ENCODE measurements around the gene XCL1. TPM values are rescaled to one million over a fixed set of nuclear protein-coding genes. Genes with fewer than 3 reads are reported as not detected.

Gene XCL1
- total and polyA plus RNA-seq, 10 donors: 0.51 to 3.6 (median 1.4) TPM

DNA sequence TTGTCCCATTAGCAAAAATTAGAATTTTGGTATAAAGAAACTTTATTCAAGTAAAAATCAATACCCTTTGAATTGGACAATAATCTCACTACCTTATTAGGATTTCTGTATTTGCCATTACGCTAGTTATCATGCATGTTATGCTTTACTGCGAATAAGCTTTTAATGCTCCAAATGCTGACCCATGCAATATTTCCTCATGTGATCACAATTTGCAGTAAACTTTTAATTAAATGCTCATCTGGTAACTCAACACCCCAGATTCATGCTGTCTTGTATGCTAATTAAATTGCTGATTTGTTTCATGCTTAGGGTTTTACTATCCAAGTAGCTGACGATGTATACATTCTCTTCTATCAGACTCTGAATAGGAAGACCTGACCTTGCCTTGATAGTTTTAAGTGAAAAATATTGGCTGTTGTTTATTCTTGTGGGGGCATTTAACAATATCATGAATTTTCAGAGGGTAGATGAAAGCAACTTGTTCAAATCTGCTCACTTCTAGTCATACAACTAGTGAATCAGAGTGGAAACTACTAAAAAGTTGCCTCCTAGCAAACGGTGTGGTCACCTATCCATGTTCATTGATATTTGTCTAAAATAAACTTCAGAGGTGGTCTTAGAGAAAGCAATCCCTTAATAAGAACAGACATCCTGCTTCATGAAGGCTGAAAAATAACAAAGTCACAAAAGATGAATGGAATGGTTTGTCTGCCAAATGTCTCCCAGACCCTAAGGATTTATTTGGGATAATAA, 5.6 kb downstream of the XCL1 start:
- Histone ChIP-seq H3K36me3 (no peaks in the 10 kb centered on the region), H3K4me3 (no peak overlapping the region), H3K4me1 (no peaks in the 10 kb centered on the region), H3K27ac (no peak overlapping the region), H3K9me3 (peaks cover 0 to 2% (median 0%) of the 10 kb centered on the region in 8 donors), H3K27me3 (replicated peaks in 1 of 7) (no peaks in the 10 kb centered on the region)
- intact Hi-C loops (cut with DNase I; ENCODE audit: low total_unique reads): no loop called here
- no peak for DNase-seq
- TF ChIP-seq POLR2AphosphoS5 (IDR thresholded peaks at IDR 0.05): no peak
- no peak for TF ChIP-seq POLR2A (IDR thresholded peaks at IDR 0.05)
- TF ChIP-seq CTCF (IDR thresholded peaks at IDR 0.05 in 8 of 11, conservative IDR thresholded peaks at IDR 0.05 in 3 of 11): no peak
- WGBS, 5 donors: 85 to 92% (median 89%) methylated on average over 4 of the region's 4 CpGs

DNA sequence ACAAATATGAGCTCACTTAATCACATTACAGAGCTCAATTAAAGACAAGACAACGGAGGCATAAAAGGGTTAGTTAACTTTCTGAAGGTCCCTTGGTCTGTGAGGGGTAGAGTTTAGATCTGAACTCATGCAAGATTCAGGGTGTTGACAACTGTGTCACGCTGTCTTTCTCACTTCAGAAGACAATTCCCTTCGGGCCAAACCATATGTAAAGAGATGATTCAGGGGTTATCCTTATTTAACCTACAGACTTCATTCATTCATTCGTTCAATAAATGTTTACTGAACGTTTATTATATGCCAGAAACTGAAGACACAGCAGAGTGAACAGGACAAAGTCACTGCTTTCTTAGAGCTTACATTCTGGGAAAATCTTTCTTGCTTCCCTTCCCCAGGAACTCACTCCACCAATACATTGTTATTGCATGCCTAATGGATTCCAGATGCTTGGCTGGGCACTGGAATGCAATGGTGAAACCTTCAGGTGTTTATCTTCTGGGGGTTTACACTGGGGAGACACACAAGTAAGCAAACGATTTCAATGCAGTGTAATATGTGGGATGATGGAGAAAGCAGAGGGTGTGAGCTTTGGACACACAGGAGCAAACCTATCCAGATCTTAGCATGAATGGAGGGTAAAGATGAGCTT, 6.4 kb downstream of the XCL1 start:
- DNase-seq: no peak
- 71 to 86% (median 81%) methylated on average over 6 of the region's 6 CpGs for WGBS, 5 donors
- H3K4me1 ChIP-seq: no peaks in the 10 kb centered on the region
- H3K4me3 ChIP-seq: no peak overlapping the region
- intact Hi-C loops (cut with DNase I; ENCODE audit: low total_unique reads): no loop called here
- peaks cover 0 to 6% (median 0%) of the 10 kb centered on the region in 8 donors for H3K9me3 ChIP-seq
- H3K27me3 ChIP-seq (replicated peaks in 1 of 7): no peaks in the 10 kb centered on the region
- TF ChIP-seq POLR2A (IDR thresholded peaks at IDR 0.05) (no peak), POLR2AphosphoS5 (IDR thresholded peaks at IDR 0.05) (no peak), CTCF (IDR thresholded peaks at IDR 0.05 in 8 of 11, conservative IDR thresholded peaks at IDR 0.05 in 3 of 11) (no peak)
- H3K27ac ChIP-seq: no peak overlapping the region
- no peaks in the 10 kb centered on the region for H3K36me3 ChIP-seq

- TF ChIP-seq POLR2AphosphoS5 (IDR thresholded peaks at IDR 0.05) (no peak), POLR2A (IDR thresholded peaks at IDR 0.05) (no peak), CTCF (IDR thresholded peaks at IDR 0.05 in 8 of 11, conservative IDR thresholded peaks at IDR 0.05 in 3 of 11) (no peak)
- H3K27me3 ChIP-seq (replicated peaks in 1 of 7): no peaks in the 10 kb centered on the region
- H3K27ac ChIP-seq: no peak overlapping the region
- 77 to 86% (median 84%) methylated on average over 6 of the region's 6 CpGs for WGBS, 5 donors
- H3K4me1 ChIP-seq: no peaks in the 10 kb centered on the region
- no peak overlapping the region for H3K4me3 ChIP-seq
- intact Hi-C loops (cut with DNase I; ENCODE audit: low total_unique reads): no loop called here
- no peak for DNase-seq
- H3K36me3 ChIP-seq: no peaks in the 10 kb centered on the region
- H3K9me3 ChIP-seq: peaks cover 0 to 6% (median 0%) of the 10 kb centered on the region in 8 donors
Measured at GRCh38 chr1:168583571-168583970, 7.2 kb downstream of the XCL1 start.

- TF ChIP-seq POLR2AphosphoS5 (IDR thresholded peaks at IDR 0.05) (no peak), CTCF (IDR thresholded peaks at IDR 0.05 in 8 of 11, conservative IDR thresholded peaks at IDR 0.05 in 3 of 11) (no peak), POLR2A (IDR thresholded peaks at IDR 0.05) (no peak)
- 75 to 82% (median 79%) methylated on average over 3 of the region's 3 CpGs for WGBS, 5 donors
- peaks cover 0 to 6% (median 0%) of the 10 kb centered on the region in 8 donors for H3K9me3 ChIP-seq
- intact Hi-C loops (cut with DNase I; ENCODE audit: low total_unique reads): no loop called here
- no peaks in the 10 kb centered on the region for H3K4me1 ChIP-seq
- no peak overlapping the region for H3K4me3 ChIP-seq
- no peaks in the 10 kb centered on the region for H3K27me3 ChIP-seq (replicated peaks in 1 of 7)
- no peaks in the 10 kb centered on the region for H3K36me3 ChIP-seq
- no peak for DNase-seq
- H3K27ac ChIP-seq: no peak overlapping the region
Measured at GRCh38 chr1:168585191-168585590, 8.8 kb downstream of the XCL1 start.
